ENCODE data around the gene TAF12. TPM values are rescaled to one million over a fixed set of nuclear protein-coding genes. Genes with fewer than 3 reads are reported as not detected.

TAF12 gene
- polyA plus RNA-seq (2012; ENCODE audit: insufficient read length, low read depth) = 35.7 TPM

GRCh38 chr1:28642847-28643635, at the start of gene TAF12:
TAF12 (minus strand) TSS chr1:28643067; CDS start chr1:28622081, 20,986 bp downstream.
- peak in 1 of 2 experiments; percentile 39; a peak in 1 of 4 replicates for TF ChIP-seq REST (IDR thresholded peaks at IDR 0.05; ENCODE audit: insufficient read depth in 1 of 2, low read depth in 2 of 2, low read length in 2 of 2)
- peak; percentile 97 for TF ChIP-seq POLR2AphosphoS5 (IDR thresholded peaks at IDR 0.05; ENCODE audit: low read depth, low read length)
- TF ChIP-seq FOXP2 (optimal IDR thresholded peaks at IDR 0.05; ENCODE audit: borderline replicate concordance, extremely low read depth, extremely low read length, insufficient read depth) = peak; percentile 72
- TF ChIP-seq TAF1 (IDR thresholded peaks at IDR 0.05; ENCODE audit: borderline replicate concordance, insufficient read depth, low read length) = peak; percentile 97
- peak; percentile 56; the same call in 1 of the 2 replicates for TF ChIP-seq SIN3A (IDR thresholded peaks at IDR 0.05; ENCODE audit: borderline replicate concordance, insufficient read depth, low read length)

- TF ChIP-seq REST (IDR thresholded peaks at IDR 0.05; ENCODE audit: insufficient read depth in 1 of 2, low read depth in 2 of 2, low read length in 2 of 2) (no peak), SIN3A (IDR thresholded peaks at IDR 0.05; ENCODE audit: borderline replicate concordance, insufficient read depth, low read length) (no peak), TAF1 (IDR thresholded peaks at IDR 0.05; ENCODE audit: borderline replicate concordance, insufficient read depth, low read length) (no peak), FOXP2 (optimal IDR thresholded peaks at IDR 0.05; ENCODE audit: borderline replicate concordance, extremely low read depth, extremely low read length, insufficient read depth) (no peak), POLR2AphosphoS5 (IDR thresholded peaks at IDR 0.05; ENCODE audit: low read depth, low read length) (no peak)
These were observed 42.1 kb upstream of the TAF12 start for GRCh38 chr1:28684937-28685336.

GRCh38 chr1:28682840-28683239, 40.0 kb upstream of the TAF12 start:
- TF ChIP-seq REST (IDR thresholded peaks at IDR 0.05; ENCODE audit: insufficient read depth in 1 of 2, low read depth in 2 of 2, low read length in 2 of 2) (no peak), FOXP2 (optimal IDR thresholded peaks at IDR 0.05; ENCODE audit: borderline replicate concordance, extremely low read depth, extremely low read length, insufficient read depth) (no peak), SIN3A (IDR thresholded peaks at IDR 0.05; ENCODE audit: borderline replicate concordance, insufficient read depth, low read length) (no peak), POLR2AphosphoS5 (IDR thresholded peaks at IDR 0.05; ENCODE audit: low read depth, low read length) (no peak), TAF1 (IDR thresholded peaks at IDR 0.05; ENCODE audit: borderline replicate concordance, insufficient read depth, low read length) (no peak)

- TF ChIP-seq SIN3A (IDR thresholded peaks at IDR 0.05; ENCODE audit: borderline replicate concordance, insufficient read depth, low read length) (no peak), REST (IDR thresholded peaks at IDR 0.05; ENCODE audit: insufficient read depth in 1 of 2, low read depth in 2 of 2, low read length in 2 of 2) (no peak), FOXP2 (optimal IDR thresholded peaks at IDR 0.05; ENCODE audit: borderline replicate concordance, extremely low read depth, extremely low read length, insufficient read depth) (no peak), TAF1 (IDR thresholded peaks at IDR 0.05; ENCODE audit: borderline replicate concordance, insufficient read depth, low read length) (no peak), POLR2AphosphoS5 (IDR thresholded peaks at IDR 0.05; ENCODE audit: low read depth, low read length) (no peak)
These were observed 37.3 kb upstream of the TAF12 start for GRCh38 chr1:28680151-28680550.

All from PFSK-1 (cell line).